ENCODE results near the gene GNB2.
A peak's percentile ranks its signal among the peaks of the same experiment; 100 is the strongest.

Gene GNB2

DNA sequence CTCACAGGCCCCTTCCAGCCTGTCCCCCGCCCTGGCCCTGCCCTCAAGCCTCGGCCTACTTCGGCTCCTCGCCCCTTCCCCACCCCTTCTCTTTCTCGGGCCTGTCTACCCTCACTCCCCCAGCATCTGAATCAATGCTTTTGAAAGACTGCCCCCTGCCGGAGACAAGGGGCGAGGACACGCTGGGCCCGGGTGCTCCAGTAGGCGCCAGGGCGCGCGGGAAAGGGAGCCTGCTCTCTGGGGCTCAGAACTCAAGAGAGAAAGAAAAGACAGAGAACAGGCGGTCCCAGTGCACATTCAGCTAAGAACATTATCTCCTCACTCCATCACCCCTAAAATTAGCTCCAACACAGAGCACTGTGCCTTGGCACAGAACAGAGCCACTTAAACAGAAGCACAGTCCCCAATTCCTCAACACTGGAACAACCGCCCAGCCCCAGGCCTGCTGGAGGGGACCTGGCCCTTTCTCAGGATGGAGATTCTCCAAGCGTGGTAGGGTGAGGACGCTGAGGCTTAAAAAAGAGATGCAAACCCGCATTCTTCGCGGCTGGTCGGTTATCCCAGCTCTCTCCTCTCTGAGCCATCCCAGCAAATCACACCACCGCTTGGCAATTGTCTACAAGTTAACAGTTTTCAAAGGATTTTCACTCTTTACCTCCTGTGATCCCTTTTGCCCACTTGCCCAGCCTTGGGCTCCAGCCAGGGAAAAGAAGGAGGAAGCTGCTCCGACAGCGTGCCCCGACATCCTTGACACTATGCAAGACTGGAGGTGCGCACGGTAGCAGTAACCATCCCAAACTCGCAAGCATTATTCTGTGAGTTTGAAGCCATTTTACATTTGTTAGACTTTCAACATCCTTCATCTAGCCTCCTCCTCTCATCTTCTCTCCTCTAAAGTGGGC, 18.4 kb downstream of the GNB2 start:
- Histone ChIP-seq H2AFZ (ENCODE audit: low read length) (no peak overlapping the region), H3K36me3 (ENCODE audit: insufficient read depth, low read length) (peaks cover 44% of the 10 kb centered on the region), H3K79me2 (ENCODE audit: insufficient read depth, low read length) (peaks cover 37% of the 10 kb centered on the region), H3K4me3 (ENCODE audit: low read depth, low read length, poor library complexity, severe bottlenecking) (peak overlapping the region; percentile 98), H3K4me1 (ENCODE audit: insufficient read depth, low read length, severe bottlenecking) (peaks cover 34% of the 10 kb centered on the region), H3K27me3 (ENCODE audit: insufficient read depth, low read length) (no peaks in the 10 kb centered on the region), H3K27ac (ENCODE audit: low read depth, low read length, poor library complexity, severe bottlenecking) (peak overlapping the region; percentile 11), H3K9me3 (ENCODE audit: low read length) (no peaks in the 10 kb centered on the region), H3K9ac (ENCODE audit: low read length) (peak overlapping the region; percentile 91), H4K20me1 (ENCODE audit: insufficient read depth, low read length) (no peaks in the 10 kb centered on the region), H3K9me2 (ENCODE audit: low read depth, low read length) (no peaks in the 10 kb centered on the region), H3F3A (ENCODE audit: insufficient read depth, low read length) (peaks cover 9% of the 10 kb centered on the region; the same call in 1 of the 2 replicates), H3K4me2 (ENCODE audit: low read length) (peak overlapping the region; percentile 99)
- TF ChIP-seq EZH2 (IDR thresholded peaks at IDR 0.05; ENCODE audit: borderline replicate concordance, low read length) = no peak
- TF ChIP-seq, protein P1, sequence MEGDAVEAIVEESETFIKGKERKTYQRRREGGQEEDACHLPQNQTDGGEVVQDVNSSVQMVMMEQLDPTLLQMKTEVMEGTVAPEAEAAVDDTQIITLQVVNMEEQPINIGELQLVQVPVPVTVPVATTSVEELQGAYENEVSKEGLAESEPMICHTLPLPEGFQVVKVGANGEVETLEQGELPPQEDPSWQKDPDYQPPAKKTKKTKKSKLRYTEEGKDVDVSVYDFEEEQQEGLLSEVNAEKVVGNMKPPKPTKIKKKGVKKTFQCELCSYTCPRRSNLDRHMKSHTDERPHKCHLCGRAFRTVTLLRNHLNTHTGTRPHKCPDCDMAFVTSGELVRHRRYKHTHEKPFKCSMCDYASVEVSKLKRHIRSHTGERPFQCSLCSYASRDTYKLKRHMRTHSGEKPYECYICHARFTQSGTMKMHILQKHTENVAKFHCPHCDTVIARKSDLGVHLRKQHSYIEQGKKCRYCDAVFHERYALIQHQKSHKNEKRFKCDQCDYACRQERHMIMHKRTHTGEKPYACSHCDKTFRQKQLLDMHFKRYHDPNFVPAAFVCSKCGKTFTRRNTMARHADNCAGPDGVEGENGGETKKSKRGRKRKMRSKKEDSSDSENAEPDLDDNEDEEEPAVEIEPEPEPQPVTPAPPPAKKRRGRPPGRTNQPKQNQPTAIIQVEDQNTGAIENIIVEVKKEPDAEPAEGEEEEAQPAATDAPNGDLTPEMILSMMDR (IDR thresholded peaks at IDR 0.05; ENCODE audit: low read length) = peak; percentile 99

DNA sequence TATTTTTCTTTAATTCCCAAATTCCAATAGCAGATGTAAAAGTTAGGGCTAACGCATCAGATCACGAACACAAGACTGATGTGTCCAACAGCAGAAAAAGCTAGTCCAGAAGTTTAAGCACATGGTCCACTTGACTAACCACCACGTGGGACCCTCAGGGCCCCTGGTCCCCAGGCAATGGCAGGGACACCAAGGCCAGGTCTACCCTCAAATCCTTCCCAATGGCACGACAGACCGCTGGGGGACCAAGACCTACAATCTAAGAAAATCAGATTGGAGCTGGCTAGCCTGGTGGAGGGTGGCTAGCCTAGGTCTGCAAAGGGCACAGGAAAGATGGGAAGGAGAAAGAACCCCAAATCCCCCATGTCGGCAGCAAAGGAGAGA, 19.0 kb downstream of the GNB2 start:
- H3K4me1 ChIP-seq (ENCODE audit: insufficient read depth, low read length, severe bottlenecking) = peaks cover 34% of the 10 kb centered on the region

DNA sequence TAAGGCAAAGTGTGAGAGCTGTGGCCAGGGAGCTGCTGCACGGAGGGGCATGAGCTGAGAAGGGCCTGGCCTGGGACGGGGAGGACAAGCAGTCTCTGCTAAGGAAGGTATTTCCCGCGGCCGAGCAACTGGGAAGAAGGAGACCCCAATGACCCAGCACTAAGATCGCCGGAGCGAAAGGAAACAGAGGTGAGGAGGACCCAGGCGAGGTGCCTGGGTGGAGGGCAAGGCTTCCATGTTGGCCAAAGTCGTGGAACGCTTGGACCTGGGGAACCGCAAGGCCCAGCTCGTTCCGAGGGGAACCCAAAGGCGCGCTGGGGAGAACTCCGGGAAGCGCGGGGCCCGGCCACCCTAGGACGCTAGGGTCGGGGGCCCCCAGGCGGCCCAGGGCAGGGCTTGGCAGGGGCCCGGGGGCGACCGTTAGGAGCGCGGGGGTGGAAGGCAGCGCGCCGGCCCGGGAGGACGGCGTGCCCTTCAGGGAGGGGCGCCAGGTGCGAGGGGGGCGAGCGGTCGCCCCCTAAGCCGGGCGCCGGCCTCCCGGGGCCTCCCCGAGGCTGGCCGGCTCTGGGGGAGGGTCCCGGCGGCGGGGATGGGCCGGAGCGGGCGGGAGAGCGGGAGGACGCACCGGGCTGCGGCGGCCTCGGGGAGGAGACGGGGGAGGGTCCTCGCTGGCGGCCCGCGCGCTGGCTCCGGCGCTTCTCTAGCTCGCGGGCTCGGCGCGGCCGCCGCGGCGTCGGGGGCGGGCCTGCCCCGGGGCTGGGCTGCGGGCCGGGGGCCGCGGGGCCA, 20.0 kb downstream of the GNB2 start:
- Histone ChIP-seq H3K27ac (ENCODE audit: low read depth, low read length, poor library complexity, severe bottlenecking) (peak overlapping the region; percentile 11), H3K4me3 (ENCODE audit: low read depth, low read length, poor library complexity, severe bottlenecking) (peak overlapping the region; percentile 98), H2AFZ (ENCODE audit: low read length) (no peak overlapping the region), H3K27me3 (ENCODE audit: insufficient read depth, low read length) (no peaks in the 10 kb centered on the region), H3K36me3 (ENCODE audit: insufficient read depth, low read length) (peaks cover 29% of the 10 kb centered on the region; the same call in 1 of the 2 replicates), H3K9me2 (ENCODE audit: low read depth, low read length) (no peaks in the 10 kb centered on the region), H4K20me1 (ENCODE audit: insufficient read depth, low read length) (no peaks in the 10 kb centered on the region), H3K4me2 (ENCODE audit: low read length) (peak overlapping the region; percentile 99), H3F3A (ENCODE audit: insufficient read depth, low read length) (peaks cover 9% of the 10 kb centered on the region; the same call in 1 of the 2 replicates), H3K79me2 (ENCODE audit: insufficient read depth, low read length) (peaks cover 37% of the 10 kb centered on the region), H3K9me3 (ENCODE audit: low read length) (no peaks in the 10 kb centered on the region), H3K9ac (ENCODE audit: low read length) (peak overlapping the region; percentile 91), H3K4me1 (ENCODE audit: insufficient read depth, low read length, severe bottlenecking) (peaks cover 34% of the 10 kb centered on the region)
- no peak for TF ChIP-seq EZH2 (IDR thresholded peaks at IDR 0.05; ENCODE audit: borderline replicate concordance, low read length)
- TF ChIP-seq, protein P1 (IDR thresholded peaks at IDR 0.05; ENCODE audit: low read length) = no peak

More for the DNA sequence above, 19.0 kb downstream of the GNB2 start:
- TF ChIP-seq, protein P1 (IDR thresholded peaks at IDR 0.05; ENCODE audit: low read length) = no peak
- TF ChIP-seq EZH2 (IDR thresholded peaks at IDR 0.05; ENCODE audit: borderline replicate concordance, low read length) = no peak
- Histone ChIP-seq H3K9me3 (ENCODE audit: low read length) (no peaks in the 10 kb centered on the region), H3K4me3 (ENCODE audit: low read depth, low read length, poor library complexity, severe bottlenecking) (peak overlapping the region; percentile 98), H3K9me2 (ENCODE audit: low read depth, low read length) (no peaks in the 10 kb centered on the region), H3F3A (ENCODE audit: insufficient read depth, low read length) (peaks cover 9% of the 10 kb centered on the region; the same call in 1 of the 2 replicates), H2AFZ (ENCODE audit: low read length) (no peak overlapping the region), H4K20me1 (ENCODE audit: insufficient read depth, low read length) (no peaks in the 10 kb centered on the region), H3K9ac (ENCODE audit: low read length) (peak overlapping the region; percentile 91), H3K79me2 (ENCODE audit: insufficient read depth, low read length) (peaks cover 37% of the 10 kb centered on the region), H3K4me2 (ENCODE audit: low read length) (peak overlapping the region; percentile 99), H3K36me3 (ENCODE audit: insufficient read depth, low read length) (peaks cover 38% of the 10 kb centered on the region; the same call in 1 of the 2 replicates), H3K27ac (ENCODE audit: low read depth, low read length, poor library complexity, severe bottlenecking) (peak overlapping the region; percentile 11), H3K27me3 (ENCODE audit: insufficient read depth, low read length) (no peaks in the 10 kb centered on the region)
